MM.1S (cell line): ENCODE measurements around the gene AFAP1.

Source experiments
- DNase-seq: peaks from one replicate; pipeline ENCODE4 v3.0.0-alpha.2; 2015
- H2AFZ ChIP-seq: fragments of 300-600 bp; sonication (generic); 2 replicates; pipeline ENCODE4 v1.6.0; 2016; ENCODE audit warnings: antibody characterized with exemption, low read length
- H3F3A ChIP-seq: fragments of 300-600 bp; sonication (generic); 2 replicates; pipeline ENCODE4 v1.6.1; 2016; ENCODE audit warnings: mild to moderate bottlenecking, antibody characterized with exemption, low read length, moderate library complexity, mixed read lengths; ENCODE audit not compliant: insufficient read depth
- H3K27ac ChIP-seq: fragments of 300-600 bp; sonication (generic); 2 replicates; pipeline ENCODE4 v1.5.1; 2016; ENCODE audit warnings: mild to moderate bottlenecking, low read length
- H3K27me3 ChIP-seq: fragments of 300-600 bp; sonication (generic); replicated peaks from 2 replicates; pipeline ENCODE4 v1.6.0; 2016; ENCODE audit warnings: low read length; ENCODE audit not compliant: insufficient read depth
- H3K36me3 ChIP-seq: fragments of 300-600 bp; sonication (generic); replicated peaks from 2 replicates; pipeline ENCODE4 v1.6.1; 2016; ENCODE audit warnings: mild to moderate bottlenecking, low read length, mixed read lengths; ENCODE audit not compliant: insufficient read depth
- H3K4me1 ChIP-seq: fragments of 300-600 bp; sonication (generic); 2 replicates; pipeline ENCODE4 v1.6.1; 2016; ENCODE audit warnings: low read length, mixed read lengths
- H3K4me2 ChIP-seq: fragments of 300-600 bp; sonication (generic); 2 replicates; pipeline ENCODE4 v1.6.0; 2016; ENCODE audit warnings: low read depth, low read length
- H3K4me3 ChIP-seq: fragments of 300-600 bp; sonication (generic); 2 replicates; pipeline ENCODE4 v1.5.1; 2016; ENCODE audit warnings: low read length, mixed read lengths
- H3K79me2 ChIP-seq: fragments of 300-600 bp; sonication (generic); 2 replicates; pipeline ENCODE4 v1.6.1; 2016; ENCODE audit warnings: mixed run types, low read length, mixed read lengths
- H3K9ac ChIP-seq: fragments of 300-600 bp; sonication (generic); 2 replicates; pipeline ENCODE4 v1.6.1; 2016; ENCODE audit warnings: low read length, mixed read lengths
- H3K9me2 ChIP-seq: fragments of 300-600 bp; sonication (generic); replicated peaks from 2 replicates; pipeline ENCODE4 v1.6.1; 2016; ENCODE audit warnings: mild to moderate bottlenecking, low read length, mixed read lengths; ENCODE audit not compliant: insufficient read depth
- H3K9me3 ChIP-seq: fragments of 300-600 bp; sonication (generic); replicated peaks from 2 replicates; pipeline ENCODE4 v1.6.1; 2016; ENCODE audit warnings: mild to moderate bottlenecking, low read length, mixed read lengths; ENCODE audit not compliant: insufficient read depth
- H4K20me1 ChIP-seq: fragments of 300-600 bp; sonication (generic); 2 replicates; pipeline ENCODE4 v1.6.1; 2016; ENCODE audit warnings: mild to moderate bottlenecking, low read length, moderate library complexity, mixed read lengths; ENCODE audit not compliant: insufficient read depth
- EZH2 ChIP-seq: fragments of 300-600 bp; sonication (generic); optimal IDR thresholded peaks from 2 replicates; pipeline ENCODE3; 2017; ENCODE audit warnings: low read depth, mild to moderate bottlenecking, antibody characterized with exemption, low read length, mixed read lengths
- EZH2phosphoT487 ChIP-seq: fragments of 300-600 bp; sonication (generic); IDR thresholded peaks from 2 replicates; pipeline ENCODE4 v1.6.1; 2018; ENCODE audit warnings: antibody characterized with exemption, low read length
- TF ChIP-seq, protein P1 (sequence below): fragments of 300-600 bp; sonication (generic); IDR thresholded peaks from 2 replicates; pipeline ENCODE4 v1.5.1; 2016; ENCODE audit warnings: antibody characterized with exemption, low read length, mixed read lengths

Gene AFAP1

DNA sequence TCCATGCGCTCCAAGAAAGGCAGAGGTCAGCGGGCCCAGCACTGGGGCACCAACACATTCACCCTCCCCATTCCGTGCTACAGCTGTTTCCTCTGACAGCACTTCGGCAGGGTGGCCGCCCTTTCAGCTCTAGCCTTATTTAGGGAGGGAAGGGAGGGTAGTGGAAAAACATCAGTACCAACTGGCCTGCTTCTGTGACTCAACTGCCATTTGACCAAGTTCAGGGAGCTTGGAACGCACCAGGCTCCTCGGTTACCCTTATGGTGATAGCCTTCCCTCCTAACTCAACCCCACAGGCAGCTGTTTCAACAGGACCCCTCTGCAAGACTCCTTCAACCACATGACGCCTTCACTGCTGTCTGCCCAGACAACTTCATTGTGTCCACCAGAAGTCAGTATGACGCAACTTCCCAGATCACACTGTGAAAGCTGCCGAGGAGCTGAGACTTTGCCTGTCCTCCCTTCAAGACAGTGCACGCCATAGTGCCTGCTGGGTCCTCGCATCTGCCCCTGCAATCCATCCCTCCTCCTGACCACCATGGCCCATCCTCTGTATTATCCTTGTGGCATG is 132.2 kb downstream of the AFAP1 start:
- Histone ChIP-seq H3K4me2 (no peak overlapping the region), H3F3A (no peaks in the 10 kb centered on the region), H3K36me3 (no peaks in the 10 kb centered on the region), H4K20me1 (no peaks in the 10 kb centered on the region), H3K79me2 (no peaks in the 10 kb centered on the region), H2AFZ (no peak overlapping the region), H3K27ac (no peak overlapping the region), H3K9me2 (no peaks in the 10 kb centered on the region), H3K27me3 (peaks cover 92% of the 10 kb centered on the region), H3K4me1 (no peaks in the 10 kb centered on the region), H3K9ac (no peak overlapping the region), H3K4me3 (no peak overlapping the region), H3K9me3 (no peaks in the 10 kb centered on the region)
- no peak for DNase-seq
- TF ChIP-seq, protein P1, sequence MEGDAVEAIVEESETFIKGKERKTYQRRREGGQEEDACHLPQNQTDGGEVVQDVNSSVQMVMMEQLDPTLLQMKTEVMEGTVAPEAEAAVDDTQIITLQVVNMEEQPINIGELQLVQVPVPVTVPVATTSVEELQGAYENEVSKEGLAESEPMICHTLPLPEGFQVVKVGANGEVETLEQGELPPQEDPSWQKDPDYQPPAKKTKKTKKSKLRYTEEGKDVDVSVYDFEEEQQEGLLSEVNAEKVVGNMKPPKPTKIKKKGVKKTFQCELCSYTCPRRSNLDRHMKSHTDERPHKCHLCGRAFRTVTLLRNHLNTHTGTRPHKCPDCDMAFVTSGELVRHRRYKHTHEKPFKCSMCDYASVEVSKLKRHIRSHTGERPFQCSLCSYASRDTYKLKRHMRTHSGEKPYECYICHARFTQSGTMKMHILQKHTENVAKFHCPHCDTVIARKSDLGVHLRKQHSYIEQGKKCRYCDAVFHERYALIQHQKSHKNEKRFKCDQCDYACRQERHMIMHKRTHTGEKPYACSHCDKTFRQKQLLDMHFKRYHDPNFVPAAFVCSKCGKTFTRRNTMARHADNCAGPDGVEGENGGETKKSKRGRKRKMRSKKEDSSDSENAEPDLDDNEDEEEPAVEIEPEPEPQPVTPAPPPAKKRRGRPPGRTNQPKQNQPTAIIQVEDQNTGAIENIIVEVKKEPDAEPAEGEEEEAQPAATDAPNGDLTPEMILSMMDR = no peak
- TF ChIP-seq EZH2phosphoT487 (no peak), EZH2 (no peak)

DNA sequence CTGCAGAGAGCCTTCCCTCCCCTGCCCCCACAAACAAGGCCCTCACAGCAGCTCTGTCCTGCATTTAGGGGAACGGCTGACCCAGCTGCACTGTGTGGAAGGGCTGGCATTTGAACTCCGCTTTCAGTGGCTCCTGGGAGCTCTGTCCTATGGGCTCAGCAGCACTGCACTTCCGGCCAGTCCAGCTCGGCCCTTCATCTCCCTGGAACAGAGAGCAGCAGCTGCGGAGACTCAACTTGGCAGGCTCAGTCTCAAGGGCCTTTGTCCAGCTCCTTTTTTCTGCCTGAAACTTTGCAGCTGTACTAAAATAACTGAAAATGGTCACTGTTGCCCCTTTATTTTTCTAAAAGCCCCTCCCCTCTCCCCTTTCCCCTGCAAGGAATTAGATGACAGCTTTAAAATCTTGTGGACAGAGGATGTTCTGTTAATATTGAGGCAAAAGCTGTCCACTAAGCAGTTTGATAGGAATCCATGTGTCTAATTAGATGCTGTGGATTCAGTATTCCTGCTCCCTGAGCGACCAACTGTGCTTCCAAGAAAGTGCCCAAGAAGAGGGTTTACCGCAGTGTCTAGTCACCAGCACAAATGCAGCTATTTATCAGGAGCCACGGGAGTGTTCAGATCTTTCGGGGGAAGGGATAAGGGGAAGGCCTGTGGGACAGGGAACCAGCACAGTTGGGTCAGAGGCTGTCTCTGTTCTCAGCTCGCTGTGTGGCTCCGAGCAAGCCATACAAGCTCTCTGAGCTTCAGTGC is 133.1 kb downstream of the AFAP1 start:
- Histone ChIP-seq H3K9me3 (no peaks in the 10 kb centered on the region), H3K79me2 (no peaks in the 10 kb centered on the region), H4K20me1 (no peaks in the 10 kb centered on the region), H3K4me1 (no peaks in the 10 kb centered on the region), H3K4me3 (no peak overlapping the region), H3K9ac (no peak overlapping the region), H3K9me2 (no peaks in the 10 kb centered on the region), H3K27me3 (peaks cover 87% of the 10 kb centered on the region), H3K27ac (no peak overlapping the region), H3F3A (no peaks in the 10 kb centered on the region), H3K4me2 (no peak overlapping the region), H2AFZ (no peak overlapping the region), H3K36me3 (no peaks in the 10 kb centered on the region)
- TF ChIP-seq, protein P1 = no peak
- TF ChIP-seq EZH2phosphoT487 (no peak), EZH2 (no peak)
- no peak for DNase-seq

DNA sequence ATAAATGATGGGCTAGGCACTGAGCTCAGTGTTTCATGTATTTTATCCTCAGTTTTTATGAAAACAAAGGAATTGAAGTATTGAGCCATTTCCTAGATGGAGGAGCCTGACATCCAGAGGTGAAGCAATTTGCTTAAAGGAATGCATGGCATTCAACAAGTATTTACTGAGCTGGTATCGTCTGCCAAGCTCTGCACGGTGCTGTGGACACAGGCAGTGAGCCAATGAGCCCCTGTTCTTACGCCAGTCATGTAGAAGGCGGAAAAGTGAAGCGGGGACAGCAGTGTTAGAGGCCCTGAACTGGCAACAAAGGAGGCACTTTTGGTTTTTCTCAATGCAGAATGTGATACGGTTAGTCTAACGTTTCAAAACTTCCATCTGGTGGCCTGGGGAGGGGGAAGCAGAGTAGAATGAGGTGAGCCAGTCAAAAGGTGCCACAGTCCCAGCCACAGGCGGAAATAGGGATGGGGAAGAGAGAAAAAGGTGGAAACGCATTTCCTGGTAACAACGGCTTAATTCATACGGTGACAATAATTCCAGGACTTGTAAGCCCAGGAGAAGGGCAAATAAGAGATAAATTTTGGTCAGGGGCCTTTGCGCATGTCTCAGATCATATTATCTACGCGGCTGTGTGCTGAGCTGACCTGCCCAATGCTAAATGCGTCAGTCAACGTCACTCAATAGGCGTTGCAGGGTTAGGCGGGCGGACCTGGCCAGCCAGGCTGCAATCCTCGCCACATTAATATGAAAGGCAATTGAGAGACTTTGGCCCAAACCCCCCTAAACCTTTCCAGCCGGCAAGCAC is 133.9 kb downstream of the AFAP1 start:
- Histone ChIP-seq H3K9me2 (no peaks in the 10 kb centered on the region), H3K9me3 (no peaks in the 10 kb centered on the region), H3K4me2 (no peak overlapping the region), H3K36me3 (no peaks in the 10 kb centered on the region), H4K20me1 (no peaks in the 10 kb centered on the region), H3K27me3 (peaks cover 87% of the 10 kb centered on the region), H3K79me2 (no peaks in the 10 kb centered on the region), H2AFZ (no peak overlapping the region), H3F3A (no peaks in the 10 kb centered on the region), H3K27ac (no peak overlapping the region), H3K9ac (no peak overlapping the region), H3K4me1 (no peaks in the 10 kb centered on the region), H3K4me3 (no peak overlapping the region)
- TF ChIP-seq EZH2phosphoT487 (no peak), EZH2 (no peak)
- TF ChIP-seq, protein P1 = no peak
- DNase-seq = no peak
